ENCODE measurements around the gene ZMAT2.

ZMAT2 gene

GRCh38 chr5:140733098-140733497 is 32.9 kb downstream of the ZMAT2 start:
- Mint-ChIP-seq H3K9me3 (ENCODE audit: low read depth) (peaks cover 12% of the 10 kb centered on the region), H3K27ac (no peak overlapping the region), H3K4me1 (ENCODE audit: low read depth) (no peaks in the 10 kb centered on the region), H3K27me3 (peaks cover 35% of the 10 kb centered on the region), H3K36me3 (peaks cover 5% of the 10 kb centered on the region), H3K4me3 (no peak overlapping the region)

- H3K27ac Mint-ChIP-seq, result no peak overlapping the region
- H3K4me3 Mint-ChIP-seq, result no peak overlapping the region
- peaks cover 5% of the 10 kb centered on the region for H3K36me3 Mint-ChIP-seq
- no peaks in the 10 kb centered on the region for H3K4me1 Mint-ChIP-seq (ENCODE audit: low read depth)
- peaks cover 33% of the 10 kb centered on the region for H3K27me3 Mint-ChIP-seq
- H3K9me3 Mint-ChIP-seq (ENCODE audit: low read depth), result peaks cover 12% of the 10 kb centered on the region
Observed at GRCh38 chr5:140734354-140734753, 34.1 kb downstream of the ZMAT2 start.

- peaks cover 11% of the 10 kb centered on the region for H3K36me3 Mint-ChIP-seq
- H3K4me3 Mint-ChIP-seq, result no peak overlapping the region
- peaks cover 18% of the 10 kb centered on the region for H3K9me3 Mint-ChIP-seq (ENCODE audit: low read depth)
- peaks cover 36% of the 10 kb centered on the region for H3K27me3 Mint-ChIP-seq
- H3K27ac Mint-ChIP-seq, result no peak overlapping the region
- no peaks in the 10 kb centered on the region for H3K4me1 Mint-ChIP-seq (ENCODE audit: low read depth)
Observed at GRCh38 chr5:140737486-140737885, 37.2 kb downstream of the ZMAT2 start.

- H3K9me3 Mint-ChIP-seq (ENCODE audit: low read depth), result peaks cover 15% of the 10 kb centered on the region
- no peak overlapping the region for H3K4me3 Mint-ChIP-seq
- H3K36me3 Mint-ChIP-seq, result peaks cover 13% of the 10 kb centered on the region
- H3K27ac Mint-ChIP-seq, result no peak overlapping the region
- no peaks in the 10 kb centered on the region for H3K4me1 Mint-ChIP-seq (ENCODE audit: low read depth)
- H3K27me3 Mint-ChIP-seq, result peaks cover 13% of the 10 kb centered on the region
Observed at GRCh38 chr5:140741967-140742366, 41.7 kb downstream of the ZMAT2 start.

- H3K27me3 Mint-ChIP-seq, result peaks cover 12% of the 10 kb centered on the region
- no peaks in the 10 kb centered on the region for H3K4me1 Mint-ChIP-seq (ENCODE audit: low read depth)
- H3K27ac Mint-ChIP-seq, result no peak overlapping the region
- H3K9me3 Mint-ChIP-seq (ENCODE audit: low read depth), result peaks cover 67% of the 10 kb centered on the region
- no peak overlapping the region for H3K4me3 Mint-ChIP-seq
- H3K36me3 Mint-ChIP-seq, result peaks cover 22% of the 10 kb centered on the region
Observed at GRCh38 chr5:140753561-140753960, 53.3 kb downstream of the ZMAT2 start.

Measured in activated naive CD8-positive, alpha-beta T cell (primary cell).